ENCODE results near the gene DUS4L.

DNA sequence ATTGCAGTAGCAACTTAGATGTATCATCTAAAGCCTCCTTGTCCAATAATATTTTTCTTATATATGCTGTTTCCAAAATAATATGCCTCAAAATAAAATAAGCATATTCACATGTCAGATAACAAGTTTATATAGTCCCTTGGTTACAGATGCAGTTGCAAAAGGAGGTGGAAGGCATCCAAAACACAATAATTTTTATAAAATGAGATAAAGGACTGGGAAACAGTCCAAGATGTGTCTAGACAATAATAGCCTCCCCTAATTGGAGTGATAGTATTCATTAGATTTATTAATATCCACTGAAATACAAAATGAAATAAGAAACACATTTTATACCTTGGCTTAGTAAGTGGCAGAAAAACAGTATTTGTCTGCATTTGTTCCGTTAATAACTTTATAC, 46.6 kb downstream of the DUS4L start:
- TF ChIP-seq, protein P1, sequence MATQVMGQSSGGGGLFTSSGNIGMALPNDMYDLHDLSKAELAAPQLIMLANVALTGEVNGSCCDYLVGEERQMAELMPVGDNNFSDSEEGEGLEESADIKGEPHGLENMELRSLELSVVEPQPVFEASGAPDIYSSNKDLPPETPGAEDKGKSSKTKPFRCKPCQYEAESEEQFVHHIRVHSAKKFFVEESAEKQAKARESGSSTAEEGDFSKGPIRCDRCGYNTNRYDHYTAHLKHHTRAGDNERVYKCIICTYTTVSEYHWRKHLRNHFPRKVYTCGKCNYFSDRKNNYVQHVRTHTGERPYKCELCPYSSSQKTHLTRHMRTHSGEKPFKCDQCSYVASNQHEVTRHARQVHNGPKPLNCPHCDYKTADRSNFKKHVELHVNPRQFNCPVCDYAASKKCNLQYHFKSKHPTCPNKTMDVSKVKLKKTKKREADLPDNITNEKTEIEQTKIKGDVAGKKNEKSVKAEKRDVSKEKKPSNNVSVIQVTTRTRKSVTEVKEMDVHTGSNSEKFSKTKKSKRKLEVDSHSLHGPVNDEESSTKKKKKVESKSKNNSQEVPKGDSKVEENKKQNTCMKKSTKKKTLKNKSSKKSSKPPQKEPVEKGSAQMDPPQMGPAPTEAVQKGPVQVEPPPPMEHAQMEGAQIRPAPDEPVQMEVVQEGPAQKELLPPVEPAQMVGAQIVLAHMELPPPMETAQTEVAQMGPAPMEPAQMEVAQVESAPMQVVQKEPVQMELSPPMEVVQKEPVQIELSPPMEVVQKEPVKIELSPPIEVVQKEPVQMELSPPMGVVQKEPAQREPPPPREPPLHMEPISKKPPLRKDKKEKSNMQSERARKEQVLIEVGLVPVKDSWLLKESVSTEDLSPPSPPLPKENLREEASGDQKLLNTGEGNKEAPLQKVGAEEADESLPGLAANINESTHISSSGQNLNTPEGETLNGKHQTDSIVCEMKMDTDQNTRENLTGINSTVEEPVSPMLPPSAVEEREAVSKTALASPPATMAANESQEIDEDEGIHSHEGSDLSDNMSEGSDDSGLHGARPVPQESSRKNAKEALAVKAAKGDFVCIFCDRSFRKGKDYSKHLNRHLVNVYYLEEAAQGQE (IDR thresholded peaks at IDR 0.05; ENCODE audit: insufficient read depth in 1 of 2, low read depth in 2 of 2, low read length in 2 of 2): no peak
- TF ChIP-seq POLR2AphosphoS5 (IDR thresholded peaks at IDR 0.05; ENCODE audit: low read depth, low read length): no peak

Measured in PFSK-1 (cell line).